ENCODE results near the gene PER2.

Gene PER2

GRCh38 chr2:238247841-238248453 lies 40.5 kb downstream of the PER2 start:
- TF ChIP-seq, protein P1, sequence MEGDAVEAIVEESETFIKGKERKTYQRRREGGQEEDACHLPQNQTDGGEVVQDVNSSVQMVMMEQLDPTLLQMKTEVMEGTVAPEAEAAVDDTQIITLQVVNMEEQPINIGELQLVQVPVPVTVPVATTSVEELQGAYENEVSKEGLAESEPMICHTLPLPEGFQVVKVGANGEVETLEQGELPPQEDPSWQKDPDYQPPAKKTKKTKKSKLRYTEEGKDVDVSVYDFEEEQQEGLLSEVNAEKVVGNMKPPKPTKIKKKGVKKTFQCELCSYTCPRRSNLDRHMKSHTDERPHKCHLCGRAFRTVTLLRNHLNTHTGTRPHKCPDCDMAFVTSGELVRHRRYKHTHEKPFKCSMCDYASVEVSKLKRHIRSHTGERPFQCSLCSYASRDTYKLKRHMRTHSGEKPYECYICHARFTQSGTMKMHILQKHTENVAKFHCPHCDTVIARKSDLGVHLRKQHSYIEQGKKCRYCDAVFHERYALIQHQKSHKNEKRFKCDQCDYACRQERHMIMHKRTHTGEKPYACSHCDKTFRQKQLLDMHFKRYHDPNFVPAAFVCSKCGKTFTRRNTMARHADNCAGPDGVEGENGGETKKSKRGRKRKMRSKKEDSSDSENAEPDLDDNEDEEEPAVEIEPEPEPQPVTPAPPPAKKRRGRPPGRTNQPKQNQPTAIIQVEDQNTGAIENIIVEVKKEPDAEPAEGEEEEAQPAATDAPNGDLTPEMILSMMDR (IDR thresholded peaks at IDR 0.05; ENCODE audit: low read depth, low read length) = no peak

DNA sequence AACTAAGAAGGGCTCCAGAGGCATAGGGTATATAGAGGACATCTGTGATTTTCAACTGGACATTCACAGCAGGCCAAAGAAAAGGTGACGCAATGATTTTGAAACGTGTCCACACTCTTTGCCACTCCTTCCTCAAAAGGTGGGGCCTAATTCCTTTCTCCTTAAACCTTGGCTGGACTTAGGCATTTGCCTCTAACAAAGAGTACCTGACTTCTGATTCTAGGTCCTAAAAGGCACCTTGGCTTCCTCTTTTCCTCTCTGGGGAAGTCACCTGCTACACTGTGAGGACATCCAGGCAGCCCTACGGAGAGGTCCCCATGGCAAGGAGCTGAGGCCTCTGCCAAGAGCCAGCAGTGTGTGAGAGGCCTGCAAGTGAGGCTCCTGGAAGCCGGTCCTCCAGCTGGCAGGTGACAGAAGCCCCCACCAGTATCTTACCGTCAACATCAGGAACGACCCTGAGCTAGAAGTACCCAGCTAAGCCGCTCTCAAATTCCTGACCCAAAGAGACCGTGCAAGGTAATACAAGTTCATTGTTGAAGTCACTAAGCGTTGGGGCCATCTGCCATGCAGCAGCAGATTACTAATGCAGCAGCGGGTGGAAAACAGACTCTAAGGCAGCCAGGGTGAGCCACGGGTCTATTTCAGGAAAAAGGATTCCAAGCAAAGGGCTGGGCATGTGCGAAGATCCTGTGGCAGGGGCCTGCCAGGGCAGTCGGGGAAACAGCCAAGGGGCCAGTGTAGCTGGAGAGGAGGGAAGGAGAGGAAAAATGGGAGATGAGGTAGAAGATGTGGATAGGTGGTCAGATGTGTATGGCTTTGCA lies 41.2 kb downstream of the PER2 start:
- TF ChIP-seq, protein P1 (IDR thresholded peaks at IDR 0.05; ENCODE audit: low read depth, low read length) = no peak
- no peak overlapping the region for H3K4me3 ChIP-seq (ENCODE audit: low read depth, low read length)

More at GRCh38 chr2:238247841-238248453, 40.5 kb downstream of the PER2 start:
- no peak overlapping the region for H3K4me3 ChIP-seq (ENCODE audit: low read depth, low read length)

DNA sequence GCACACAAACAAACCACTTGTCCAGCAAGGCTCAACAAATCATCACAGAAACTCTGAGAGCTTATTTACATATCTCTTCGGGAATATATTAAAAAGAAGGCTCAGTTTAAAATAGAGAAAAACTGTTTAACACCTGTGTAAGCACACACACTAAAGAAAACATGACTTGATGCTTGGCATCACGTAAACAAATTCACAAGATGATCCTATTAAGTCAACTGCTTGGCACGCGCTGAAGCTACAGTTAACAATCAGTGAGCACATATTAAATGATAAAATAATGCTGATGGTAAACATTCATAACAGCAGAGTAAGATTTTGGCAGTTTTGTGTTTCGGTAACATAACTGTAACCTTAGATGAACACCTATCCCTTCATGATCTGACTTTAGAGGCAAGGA lies 44.3 kb downstream of the PER2 start:
- no peak overlapping the region for H3K4me3 ChIP-seq (ENCODE audit: low read depth, low read length)
- TF ChIP-seq, protein P1 (IDR thresholded peaks at IDR 0.05; ENCODE audit: low read depth, low read length) = no peak

DNA sequence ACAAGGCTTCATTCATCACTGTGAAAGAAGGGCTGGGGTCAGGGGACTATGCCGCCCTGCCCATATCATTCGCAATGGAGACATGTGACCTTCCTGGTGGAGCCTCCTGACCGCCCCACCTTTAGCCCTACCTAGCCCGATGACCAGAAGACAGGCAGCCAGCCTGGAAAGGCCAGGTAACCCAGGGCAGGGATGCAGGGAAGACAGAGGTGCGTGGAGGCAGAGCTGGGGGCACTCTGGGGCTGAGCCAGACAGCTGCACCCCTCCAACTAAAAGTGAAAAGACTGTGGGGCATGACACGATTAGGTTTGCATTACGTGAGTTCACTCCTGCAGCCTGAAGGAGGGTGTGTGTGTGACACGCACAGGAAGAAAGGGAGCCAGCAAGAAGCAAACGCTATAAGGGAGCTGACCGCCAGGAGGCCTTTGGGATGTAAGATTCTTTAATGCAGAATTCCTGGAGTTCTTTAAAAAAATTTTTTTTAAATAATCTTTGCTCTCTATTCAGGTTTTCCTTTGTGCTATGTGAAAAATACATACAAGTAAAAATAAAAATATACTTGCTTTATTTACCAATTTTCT lies 44.8 kb downstream of the PER2 start:
- H3K4me3 ChIP-seq (ENCODE audit: low read depth, low read length) = no peak overlapping the region
- TF ChIP-seq, protein P1 (IDR thresholded peaks at IDR 0.05; ENCODE audit: low read depth, low read length) = no peak

DNA sequence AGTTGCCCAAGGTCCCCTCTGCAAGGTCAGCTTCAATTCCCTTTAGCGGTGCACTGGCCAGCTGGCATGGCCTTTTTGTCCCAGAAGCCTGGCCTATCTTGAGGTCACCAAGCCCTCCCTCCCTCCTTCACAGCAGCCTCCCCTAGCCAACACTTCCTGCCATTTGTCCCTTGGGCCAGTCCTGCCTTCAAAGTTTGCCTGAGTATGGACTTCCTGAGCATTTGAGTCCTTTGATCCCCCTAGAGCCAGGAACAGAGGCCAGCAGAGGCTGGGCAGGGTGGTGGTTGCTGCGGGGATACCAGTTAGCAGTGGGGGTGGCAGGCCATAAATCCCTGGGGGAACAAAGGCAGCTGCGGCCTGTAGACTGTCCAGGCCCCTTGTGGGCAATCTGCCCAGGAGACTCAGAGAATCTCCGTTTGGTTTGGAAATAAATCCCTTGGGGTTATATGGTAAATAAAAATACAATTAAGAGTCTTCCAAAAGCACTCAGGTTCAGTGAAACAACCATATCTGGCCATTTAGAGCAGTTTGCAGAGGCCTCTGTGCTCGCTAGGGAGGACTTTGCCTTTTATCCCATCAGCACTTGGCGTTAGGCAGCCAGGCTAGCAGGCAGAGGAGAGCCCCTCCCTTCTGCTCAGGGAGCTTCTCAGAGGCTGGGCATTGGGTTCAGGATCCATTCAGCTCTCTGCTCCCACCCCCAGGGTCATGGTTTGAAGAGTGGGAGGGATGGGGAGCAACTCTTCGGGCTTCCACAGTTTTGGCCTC lies 45.5 kb downstream of the PER2 start:
- TF ChIP-seq, protein P1 (IDR thresholded peaks at IDR 0.05; ENCODE audit: low read depth, low read length) = no peak
- H3K4me3 ChIP-seq (ENCODE audit: low read depth, low read length) = no peak overlapping the region

DNA sequence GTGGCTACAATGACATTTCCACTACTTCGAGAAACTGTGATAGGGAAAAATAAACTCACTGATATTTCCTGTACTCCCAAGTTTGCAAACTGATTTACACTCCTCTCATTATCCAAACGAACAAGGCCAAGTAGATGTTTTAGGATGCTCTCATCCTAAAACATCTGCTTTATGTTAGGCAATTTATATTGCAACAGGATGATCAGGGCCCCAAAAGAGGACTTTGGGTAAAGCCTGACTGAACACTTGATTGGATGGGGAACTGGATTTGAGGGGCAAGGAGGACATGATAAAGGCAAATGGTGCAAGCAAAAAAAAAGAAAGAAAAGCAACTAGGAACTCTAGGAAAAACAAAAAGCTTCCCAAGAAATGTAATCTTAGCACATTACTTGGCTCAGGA lies 46.4 kb downstream of the PER2 start:
- TF ChIP-seq, protein P1 (IDR thresholded peaks at IDR 0.05; ENCODE audit: low read depth, low read length) = no peak
- H3K4me3 ChIP-seq (ENCODE audit: low read depth, low read length) = no peak overlapping the region
